ENCODE results near the gene RPL13. TPM values are rescaled to one million over a fixed set of nuclear protein-coding genes. Genes with fewer than 3 reads are reported as not detected.
A peak's percentile ranks its signal among the peaks of the same experiment; 100 is the strongest.

The RPL13 gene
- total and polyA plus RNA-seq, 2 of the 13 experiments (the other 11 are each of a cell fraction or from before 2014, with no cell fraction given): 2,988 to 4,411 TPM

DNA sequence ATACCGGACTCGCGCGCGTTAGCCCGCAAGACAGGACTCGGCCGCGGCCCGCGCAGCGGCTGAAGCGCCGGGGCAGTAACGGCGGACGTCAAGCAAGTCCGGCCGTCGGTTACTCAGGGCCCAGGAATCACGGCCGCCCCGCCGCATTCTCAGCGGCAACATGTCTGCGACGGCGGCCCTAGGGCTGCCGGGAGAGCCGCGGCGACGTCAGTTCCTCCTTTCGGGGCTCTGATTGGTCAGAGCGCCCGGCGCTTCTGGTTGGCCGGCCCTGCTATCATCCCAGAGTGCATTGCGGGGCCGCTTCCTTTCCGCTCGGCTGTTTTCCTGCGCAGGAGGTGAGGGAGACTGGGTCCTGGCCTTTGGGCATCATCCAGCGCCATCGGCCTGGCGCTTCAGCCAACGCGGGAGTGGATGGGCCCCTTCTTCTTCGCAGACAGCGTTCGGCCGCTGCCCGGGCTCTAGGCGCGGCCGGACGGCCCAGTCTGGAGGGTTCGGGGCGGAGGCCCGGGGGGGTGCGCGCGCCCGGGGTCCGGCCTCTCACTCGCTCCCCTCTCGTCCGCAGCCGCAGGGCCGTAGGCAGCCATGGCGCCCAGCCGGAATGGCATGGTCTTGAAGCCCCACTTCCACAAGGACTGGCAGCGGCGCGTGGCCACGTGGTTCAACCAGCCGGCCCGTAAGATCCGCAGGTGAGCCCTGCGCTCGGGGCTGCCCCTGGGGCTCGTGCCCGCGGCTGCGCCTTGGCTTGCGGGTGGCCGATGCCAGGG, at the start of gene RPL13 (continued):
- TF ChIP-seq SMARCC2 (IDR thresholded peaks at IDR 0.05) (no peak), ZMYM4 (CRISPR knock-in tag; IDR thresholded peaks at IDR 0.05) (peak; percentile 86), ZNF441 (CRISPR knock-in tag; IDR thresholded peaks at IDR 0.05; ENCODE audit: borderline replicate concordance) (peak; percentile 49; the same call in 1 of the 2 replicates), NR2F1 (CRISPR knock-in tag; IDR thresholded peaks at IDR 0.05) (peak in 1 of 2 experiments; percentile 60; a peak in 2 of 4 replicates), ZNF24 (IDR thresholded peaks at IDR 0.05) (no peak; the same call in 1 of the 2 replicates), GATAD1 (CRISPR knock-in tag; IDR thresholded peaks at IDR 0.05) (peak; percentile 96), ZNF879 (CRISPR knock-in tag; IDR thresholded peaks at IDR 0.05) (peak; percentile 22; the same call in 1 of the 2 replicates), FLYWCH1 (CRISPR knock-in tag; IDR thresholded peaks at IDR 0.05) (0 out of 2 replicates have a peak, but pooled peaks have one; percentile 6), ZNF253 (CRISPR knock-in tag; IDR thresholded peaks at IDR 0.05; ENCODE audit: borderline replicate concordance) (peak; percentile 13; the same call in 1 of the 2 replicates), ZNF350 (CRISPR knock-in tag; IDR thresholded peaks at IDR 0.05; ENCODE audit: borderline replicate concordance, low read depth) (peak; percentile 95), SRY (CRISPR knock-in tag; IDR thresholded peaks at IDR 0.05) (peak; percentile 70; the same call in 1 of the 2 replicates), MED13 (CRISPR knock-in tag; IDR thresholded peaks at IDR 0.05) (peak; percentile 67)
- TF ChIP-seq, protein P1, sequence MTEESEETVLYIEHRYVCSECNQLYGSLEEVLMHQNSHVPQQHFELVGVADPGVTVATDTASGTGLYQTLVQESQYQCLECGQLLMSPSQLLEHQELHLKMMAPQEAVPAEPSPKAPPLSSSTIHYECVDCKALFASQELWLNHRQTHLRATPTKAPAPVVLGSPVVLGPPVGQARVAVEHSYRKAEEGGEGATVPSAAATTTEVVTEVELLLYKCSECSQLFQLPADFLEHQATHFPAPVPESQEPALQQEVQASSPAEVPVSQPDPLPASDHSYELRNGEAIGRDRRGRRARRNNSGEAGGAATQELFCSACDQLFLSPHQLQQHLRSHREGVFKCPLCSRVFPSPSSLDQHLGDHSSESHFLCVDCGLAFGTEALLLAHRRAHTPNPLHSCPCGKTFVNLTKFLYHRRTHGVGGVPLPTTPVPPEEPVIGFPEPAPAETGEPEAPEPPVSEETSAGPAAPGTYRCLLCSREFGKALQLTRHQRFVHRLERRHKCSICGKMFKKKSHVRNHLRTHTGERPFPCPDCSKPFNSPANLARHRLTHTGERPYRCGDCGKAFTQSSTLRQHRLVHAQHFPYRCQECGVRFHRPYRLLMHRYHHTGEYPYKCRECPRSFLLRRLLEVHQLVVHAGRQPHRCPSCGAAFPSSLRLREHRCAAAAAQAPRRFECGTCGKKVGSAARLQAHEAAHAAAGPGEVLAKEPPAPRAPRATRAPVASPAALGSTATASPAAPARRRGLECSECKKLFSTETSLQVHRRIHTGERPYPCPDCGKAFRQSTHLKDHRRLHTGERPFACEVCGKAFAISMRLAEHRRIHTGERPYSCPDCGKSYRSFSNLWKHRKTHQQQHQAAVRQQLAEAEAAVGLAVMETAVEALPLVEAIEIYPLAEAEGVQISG (CRISPR knock-in tag; IDR thresholded peaks at IDR 0.05): peak; percentile 91
- TF ChIP-seq, protein P2, sequence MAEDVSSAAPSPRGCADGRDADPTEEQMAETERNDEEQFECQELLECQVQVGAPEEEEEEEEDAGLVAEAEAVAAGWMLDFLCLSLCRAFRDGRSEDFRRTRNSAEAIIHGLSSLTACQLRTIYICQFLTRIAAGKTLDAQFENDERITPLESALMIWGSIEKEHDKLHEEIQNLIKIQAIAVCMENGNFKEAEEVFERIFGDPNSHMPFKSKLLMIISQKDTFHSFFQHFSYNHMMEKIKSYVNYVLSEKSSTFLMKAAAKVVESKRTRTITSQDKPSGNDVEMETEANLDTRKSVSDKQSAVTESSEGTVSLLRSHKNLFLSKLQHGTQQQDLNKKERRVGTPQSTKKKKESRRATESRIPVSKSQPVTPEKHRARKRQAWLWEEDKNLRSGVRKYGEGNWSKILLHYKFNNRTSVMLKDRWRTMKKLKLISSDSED (CRISPR knock-in tag; IDR thresholded peaks at IDR 0.05): peak; percentile 23; the same call in 1 of the 2 replicates
- TF ChIP-seq, protein P3, sequence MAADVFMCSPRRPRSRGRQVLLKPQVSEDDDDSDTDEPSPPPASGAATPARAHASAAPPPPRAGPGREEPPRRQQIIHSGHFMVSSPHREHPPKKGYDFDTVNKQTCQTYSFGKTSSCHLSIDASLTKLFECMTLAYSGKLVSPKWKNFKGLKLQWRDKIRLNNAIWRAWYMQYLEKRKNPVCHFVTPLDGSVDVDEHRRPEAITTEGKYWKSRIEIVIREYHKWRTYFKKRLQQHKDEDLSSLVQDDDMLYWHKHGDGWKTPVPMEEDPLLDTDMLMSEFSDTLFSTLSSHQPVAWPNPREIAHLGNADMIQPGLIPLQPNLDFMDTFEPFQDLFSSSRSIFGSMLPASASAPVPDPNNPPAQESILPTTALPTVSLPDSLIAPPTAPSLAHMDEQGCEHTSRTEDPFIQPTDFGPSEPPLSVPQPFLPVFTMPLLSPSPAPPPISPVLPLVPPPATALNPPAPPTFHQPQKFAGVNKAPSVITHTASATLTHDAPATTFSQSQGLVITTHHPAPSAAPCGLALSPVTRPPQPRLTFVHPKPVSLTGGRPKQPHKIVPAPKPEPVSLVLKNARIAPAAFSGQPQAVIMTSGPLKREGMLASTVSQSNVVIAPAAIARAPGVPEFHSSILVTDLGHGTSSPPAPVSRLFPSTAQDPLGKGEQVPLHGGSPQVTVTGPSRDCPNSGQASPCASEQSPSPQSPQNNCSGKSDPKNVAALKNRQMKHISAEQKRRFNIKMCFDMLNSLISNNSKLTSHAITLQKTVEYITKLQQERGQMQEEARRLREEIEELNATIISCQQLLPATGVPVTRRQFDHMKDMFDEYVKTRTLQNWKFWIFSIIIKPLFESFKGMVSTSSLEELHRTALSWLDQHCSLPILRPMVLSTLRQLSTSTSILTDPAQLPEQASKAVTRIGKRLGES (CRISPR knock-in tag; IDR thresholded peaks at IDR 0.05; ENCODE audit: borderline replicate concordance): 0 out of 2 replicates have a peak, but pooled peaks have one; percentile 29
- TF ChIP-seq, protein P4, sequence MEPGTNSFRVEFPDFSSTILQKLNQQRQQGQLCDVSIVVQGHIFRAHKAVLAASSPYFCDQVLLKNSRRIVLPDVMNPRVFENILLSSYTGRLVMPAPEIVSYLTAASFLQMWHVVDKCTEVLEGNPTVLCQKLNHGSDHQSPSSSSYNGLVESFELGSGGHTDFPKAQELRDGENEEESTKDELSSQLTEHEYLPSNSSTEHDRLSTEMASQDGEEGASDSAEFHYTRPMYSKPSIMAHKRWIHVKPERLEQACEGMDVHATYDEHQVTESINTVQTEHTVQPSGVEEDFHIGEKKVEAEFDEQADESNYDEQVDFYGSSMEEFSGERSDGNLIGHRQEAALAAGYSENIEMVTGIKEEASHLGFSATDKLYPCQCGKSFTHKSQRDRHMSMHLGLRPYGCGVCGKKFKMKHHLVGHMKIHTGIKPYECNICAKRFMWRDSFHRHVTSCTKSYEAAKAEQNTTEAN (CRISPR knock-in tag; conservative IDR thresholded peaks at IDR 0.05): peak; percentile 33
- TF ChIP-seq, protein P5, sequence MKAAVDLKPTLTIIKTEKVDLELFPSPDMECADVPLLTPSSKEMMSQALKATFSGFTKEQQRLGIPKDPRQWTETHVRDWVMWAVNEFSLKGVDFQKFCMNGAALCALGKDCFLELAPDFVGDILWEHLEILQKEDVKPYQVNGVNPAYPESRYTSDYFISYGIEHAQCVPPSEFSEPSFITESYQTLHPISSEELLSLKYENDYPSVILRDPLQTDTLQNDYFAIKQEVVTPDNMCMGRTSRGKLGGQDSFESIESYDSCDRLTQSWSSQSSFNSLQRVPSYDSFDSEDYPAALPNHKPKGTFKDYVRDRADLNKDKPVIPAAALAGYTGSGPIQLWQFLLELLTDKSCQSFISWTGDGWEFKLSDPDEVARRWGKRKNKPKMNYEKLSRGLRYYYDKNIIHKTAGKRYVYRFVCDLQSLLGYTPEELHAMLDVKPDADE (CRISPR knock-in tag; IDR thresholded peaks at IDR 0.05): peak; percentile 34
- TF ChIP-seq, protein P6, sequence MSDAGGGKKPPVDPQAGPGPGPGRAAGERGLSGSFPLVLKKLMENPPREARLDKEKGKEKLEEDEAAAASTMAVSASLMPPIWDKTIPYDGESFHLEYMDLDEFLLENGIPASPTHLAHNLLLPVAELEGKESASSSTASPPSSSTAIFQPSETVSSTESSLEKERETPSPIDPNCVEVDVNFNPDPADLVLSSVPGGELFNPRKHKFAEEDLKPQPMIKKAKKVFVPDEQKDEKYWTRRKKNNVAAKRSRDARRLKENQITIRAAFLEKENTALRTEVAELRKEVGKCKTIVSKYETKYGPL (CRISPR knock-in tag; IDR thresholded peaks at IDR 0.05): peak; percentile 47; the same call in 1 of the 2 replicates
